Measurements from ENCODE around the gene ZNF862. TPM values are rescaled to one million over a fixed set of nuclear protein-coding genes. Genes with fewer than 3 reads are reported as not detected.

Gene ZNF862
- total RNA-seq, 1 experiment from 2014 or later = 8.3 TPM

GRCh38 chr7:149864023-149864422, 25.8 kb downstream of the ZNF862 start:
- DNase-seq (ENCODE audit: extremely low read depth, low read depth) = no peak

GRCh38 chr7:149864751-149865150, 26.6 kb downstream of the ZNF862 start:
- no peak for DNase-seq (ENCODE audit: extremely low read depth, low read depth)

GRCh38 chr7:149865437-149865836, 27.3 kb downstream of the ZNF862 start:
- no peak for DNase-seq (ENCODE audit: extremely low read depth, low read depth)

DNA sequence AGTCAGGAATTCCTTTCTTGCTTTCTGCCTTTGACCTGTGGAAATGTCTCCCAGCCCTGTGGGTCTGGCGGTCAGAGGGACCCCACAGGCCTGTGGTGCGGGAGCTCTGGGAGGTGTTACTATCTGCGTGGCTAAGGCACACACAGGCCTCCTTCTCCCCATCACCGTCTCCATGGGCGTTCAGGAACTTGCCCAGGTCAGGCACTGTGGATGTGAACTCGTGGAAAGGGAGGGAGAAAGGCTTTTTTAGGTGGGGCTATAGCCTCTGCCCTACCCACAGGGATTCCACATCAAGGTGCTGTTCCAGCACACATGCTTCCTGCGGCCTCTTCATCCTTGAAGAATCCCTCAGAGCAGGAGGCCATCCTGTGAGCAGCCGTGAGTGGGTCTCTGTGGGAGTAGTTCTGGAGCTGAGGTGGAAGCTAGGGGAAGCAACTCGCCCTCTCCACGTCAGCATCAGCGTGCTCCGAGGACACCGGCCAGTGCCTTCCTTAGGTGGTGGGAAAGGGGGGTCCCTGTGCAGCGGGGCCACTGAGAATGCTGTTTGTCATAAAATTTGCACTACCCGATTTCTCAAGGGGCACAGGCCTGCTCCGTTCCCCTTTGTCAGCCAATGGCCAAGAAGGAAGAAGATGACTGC, 28.1 kb downstream of the ZNF862 start:
- no peak for DNase-seq (ENCODE audit: extremely low read depth, low read depth)

DNA sequence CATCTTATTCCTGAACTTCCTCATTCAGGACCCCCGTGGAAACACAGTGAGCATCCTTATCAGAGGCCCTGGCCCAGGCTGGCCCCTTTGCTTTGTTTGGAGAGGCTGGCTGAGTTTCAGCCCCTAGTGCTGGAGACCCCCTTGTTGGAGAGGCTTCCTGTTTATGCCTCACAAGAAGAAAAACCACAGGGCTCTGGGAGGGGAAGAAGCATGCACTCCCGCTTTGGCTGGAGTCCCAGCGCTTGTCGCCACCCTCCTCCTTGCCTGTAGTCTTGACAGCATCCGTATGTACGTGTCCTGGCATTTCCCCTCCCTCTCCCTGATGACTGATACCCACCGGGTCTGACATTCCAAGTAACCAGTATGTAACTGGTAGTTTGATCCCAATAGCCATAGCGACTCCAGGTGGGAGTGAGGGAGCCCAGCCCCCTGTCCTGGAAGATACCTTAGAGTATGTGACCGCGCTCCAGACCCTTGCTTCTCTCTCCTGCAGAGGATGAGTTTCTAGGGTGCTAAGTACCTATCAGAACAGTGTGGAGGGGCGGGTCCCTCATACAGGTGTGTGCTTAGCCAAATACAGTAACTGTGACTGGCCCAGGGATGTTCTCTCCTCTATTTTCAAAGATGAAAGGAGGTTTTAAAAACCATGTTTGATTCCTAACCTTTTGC, 28.7 kb downstream of the ZNF862 start:
- no peak for DNase-seq (ENCODE audit: extremely low read depth, low read depth)

- no peak for DNase-seq (ENCODE audit: extremely low read depth, low read depth)
These were observed 29.8 kb downstream of the ZNF862 start for GRCh38 chr7:149867762-149868622.

DNA sequence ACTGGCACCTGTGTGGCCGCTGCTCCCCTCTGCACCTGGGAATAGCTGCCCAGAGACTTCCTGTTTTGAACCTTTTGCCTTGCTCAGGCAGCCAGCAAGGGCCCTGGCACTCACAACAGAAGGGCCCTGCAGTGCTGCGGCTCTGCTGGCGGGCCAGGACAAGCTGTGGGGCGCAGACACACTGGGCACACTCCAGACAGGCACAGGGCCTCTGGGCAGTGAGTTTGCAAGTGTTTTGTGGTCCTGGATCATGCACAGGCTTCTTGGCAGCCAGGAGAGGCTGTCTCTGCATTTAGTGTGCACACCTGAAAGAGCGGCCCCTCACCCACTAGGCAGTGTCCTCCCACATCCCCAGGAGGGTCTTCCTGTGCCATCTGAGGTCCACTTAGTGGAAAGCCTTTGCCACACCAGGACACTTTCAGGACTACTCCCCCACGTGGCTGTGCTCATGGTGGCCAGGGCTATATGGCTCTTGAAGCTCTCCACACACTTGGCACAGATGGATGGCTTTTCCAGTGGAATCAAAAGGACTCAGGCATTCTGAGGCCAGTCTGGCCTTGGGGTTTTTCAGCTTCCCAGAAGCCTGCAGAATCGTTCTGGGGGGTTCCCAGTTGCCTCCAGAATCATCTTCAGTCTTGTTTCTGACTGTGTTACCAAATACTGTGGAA, 30.6 kb downstream of the ZNF862 start:
- DNase-seq (ENCODE audit: extremely low read depth, low read depth) = no peak

DNA sequence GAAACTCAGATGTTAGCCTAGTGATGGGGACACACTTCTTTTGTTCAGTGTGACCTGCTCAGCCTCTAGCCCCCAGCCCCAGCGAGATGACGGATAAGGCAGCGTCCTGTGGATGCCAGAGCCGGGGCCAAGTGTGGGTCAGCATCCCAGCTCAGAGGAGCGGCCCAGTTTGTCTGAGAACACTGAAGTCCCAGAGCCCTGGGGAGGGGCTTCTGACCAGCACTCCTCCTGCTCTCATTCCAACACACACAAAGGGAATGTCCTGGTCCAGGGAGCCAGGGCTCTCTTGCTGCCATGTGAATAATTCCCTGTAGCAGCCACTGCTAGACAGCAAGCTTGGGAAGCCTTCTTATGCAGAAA, 31.1 kb downstream of the ZNF862 start:
- no peak for DNase-seq (ENCODE audit: extremely low read depth, low read depth)

DNA sequence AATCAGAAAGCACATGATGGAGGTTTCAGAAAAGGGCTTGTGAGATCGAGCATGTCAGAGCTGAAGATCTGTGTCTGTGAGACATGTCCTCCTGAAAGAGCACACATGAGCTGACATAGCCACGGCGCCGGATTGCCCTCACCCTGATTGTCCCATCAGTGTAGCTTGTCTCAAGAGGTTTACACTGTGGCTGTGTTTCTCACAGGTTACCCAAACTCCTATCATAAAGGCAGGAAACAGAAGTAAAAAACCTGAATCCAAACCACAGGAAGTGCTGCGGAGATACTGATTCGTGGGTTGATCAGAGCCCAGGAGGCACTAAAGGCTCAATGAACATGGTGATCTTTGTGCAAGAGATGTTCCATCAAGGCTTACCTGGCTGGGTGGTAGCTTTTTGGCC, 31.7 kb downstream of the ZNF862 start:
- no peak for DNase-seq (ENCODE audit: extremely low read depth, low read depth)

GRCh38 chr7:149870274-149870673, 32.1 kb downstream of the ZNF862 start:
- DNase-seq (ENCODE audit: extremely low read depth, low read depth) = no peak

DNA sequence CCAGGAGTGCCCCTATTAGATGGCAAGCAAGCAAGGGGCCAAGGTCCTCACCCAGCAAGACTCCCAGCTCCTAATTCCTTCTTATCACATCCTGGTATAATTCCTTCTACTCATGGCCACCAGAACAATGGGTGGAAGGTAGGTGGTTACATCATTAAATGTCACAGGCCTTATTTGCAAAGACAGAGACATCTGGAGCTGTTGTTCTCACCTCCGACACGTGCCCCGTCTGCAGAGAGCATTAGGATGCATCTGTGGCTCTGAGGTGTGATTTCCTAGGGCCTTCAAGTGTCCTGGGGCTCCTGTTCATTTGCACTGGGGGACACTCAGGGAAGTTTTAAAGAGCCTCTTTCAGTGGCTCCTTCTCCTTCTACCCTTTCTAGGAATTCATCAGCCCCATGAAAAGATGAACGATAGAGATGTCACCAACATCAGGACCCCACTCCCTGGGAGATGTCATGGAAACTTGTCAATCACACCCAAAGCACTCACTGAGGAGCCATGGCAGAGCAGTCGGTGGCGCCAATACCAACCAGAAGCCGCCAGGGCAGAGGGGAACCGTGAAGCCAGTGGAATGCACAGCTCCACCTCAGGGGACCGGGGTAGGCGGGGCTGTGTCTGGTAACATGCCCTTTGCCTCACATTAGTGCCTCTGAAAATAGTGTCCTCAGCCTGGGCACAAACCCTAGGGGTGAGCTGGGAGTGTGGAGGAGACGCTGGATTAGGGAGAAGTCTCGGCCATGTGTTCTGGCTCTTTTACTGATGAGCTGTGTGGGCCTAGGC, 32.7 kb downstream of the ZNF862 start:
- DNase-seq (ENCODE audit: extremely low read depth, low read depth) = no peak

DNA sequence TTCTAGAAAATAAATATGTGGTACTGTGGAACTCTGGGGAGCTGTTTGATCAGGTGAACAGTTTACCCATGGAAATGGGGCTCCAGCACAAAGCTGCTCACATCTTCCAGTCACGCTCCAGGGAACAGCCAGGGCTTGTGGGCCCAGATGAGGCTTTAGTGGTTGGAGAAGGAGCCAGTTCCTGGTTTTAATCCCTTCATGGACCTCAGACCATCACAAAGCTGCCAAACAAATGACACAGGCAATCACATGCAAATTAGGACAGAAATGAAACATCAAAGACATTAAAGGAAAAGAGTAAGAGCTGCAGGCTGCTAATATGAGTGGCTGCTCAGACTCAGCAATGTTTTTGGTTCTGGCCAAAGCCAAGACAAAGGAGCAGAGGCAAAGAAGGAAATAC, 33.4 kb downstream of the ZNF862 start:
- DNase-seq (ENCODE audit: extremely low read depth, low read depth) = no peak

- peak; percentile 76 for DNase-seq (ENCODE audit: extremely low read depth, low read depth)
These were observed 34.4 kb downstream of the ZNF862 start for GRCh38 chr7:149872419-149873073.

GRCh38 chr7:149873074-149873969, 35.1 kb downstream of the ZNF862 start, which contains the start of gene ATP6V0E2:
Gene ATP6V0E2, plus strand, starts transcription at chr7:149873969. Its CDS starts 97 bp downstream, at chr7:149874066.
- DNase-seq (ENCODE audit: extremely low read depth, low read depth) = peak; percentile 92

- DNase-seq (ENCODE audit: extremely low read depth, low read depth) = no peak
These were observed 35.9 kb downstream of the ZNF862 start for GRCh38 chr7:149873970-149874643.

GRCh38 chr7:149874644-149875028, 36.5 kb downstream of the ZNF862 start:
- no peak for DNase-seq (ENCODE audit: extremely low read depth, low read depth)

- DNase-seq (ENCODE audit: extremely low read depth, low read depth) = no peak
These were observed 37.2 kb downstream of the ZNF862 start for GRCh38 chr7:149875396-149875795.

DNA sequence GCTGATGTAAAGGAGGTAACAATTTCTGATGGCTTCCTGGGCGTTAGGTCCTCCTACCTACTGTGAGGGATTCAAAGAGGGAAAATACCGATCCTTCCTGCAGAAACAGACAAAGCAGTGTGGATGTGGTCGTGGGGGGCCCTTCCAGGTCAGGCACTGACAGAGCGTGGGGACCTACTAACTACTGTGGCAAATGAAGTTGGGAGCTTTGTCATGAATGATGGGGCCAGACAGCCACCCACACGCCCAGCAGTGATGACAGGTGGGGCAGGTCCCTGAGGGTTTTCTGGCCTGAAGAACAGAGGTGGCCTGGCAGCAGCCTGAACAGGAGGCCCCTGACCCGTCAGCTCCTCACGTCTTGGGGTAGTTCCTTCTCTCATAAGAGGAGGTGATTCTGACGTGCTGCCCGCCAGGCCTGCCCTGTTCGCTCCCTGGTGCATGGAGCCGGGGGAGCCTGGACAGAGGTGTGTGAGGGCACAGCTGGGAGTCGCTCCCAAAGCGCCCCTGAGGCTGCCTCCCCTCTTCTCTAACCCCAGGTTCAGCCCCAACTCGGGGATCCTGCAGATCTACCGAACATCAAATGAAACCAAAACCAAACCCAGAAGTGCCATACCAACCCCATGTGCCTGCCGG, 39.8 kb downstream of the ZNF862 start:
- no peak for DNase-seq (ENCODE audit: extremely low read depth, low read depth)

Data from NCI-H460 (cell line).